Gastroesophageal sphincter (tissue), 3 donors: ENCODE data around the gene ANKRD9.

Experiments
- EP300 ChIP-seq: sonication (generic); formaldehyde crosslinking; IDR thresholded peaks from one replicate; pipeline ENCODE4 v1.6.1; 2017; ENCODE audit warnings: antibody characterized with exemption, mild to moderate bottlenecking
- POLR2AphosphoS5 ChIP-seq: sonication (generic); formaldehyde crosslinking; IDR thresholded peaks from one replicate; pipeline ENCODE4 v1.6.1; 2017; ENCODE audit warnings: antibody characterized with exemption
- TF ChIP-seq, protein P1 (sequence below), 4 experiments: fragments of 200-600 bp in 2 of 4; fragments of 450-650 bp in 2 of 4; sonication (generic) in 1 of 4; IDR thresholded peaks; one replicate each; pipeline ENCODE4 v1.5.1; 2017 to 2019; ENCODE audit warnings: antibody characterized with exemption in 4 of 4, mild to moderate bottlenecking in 2 of 4, moderate library complexity in 2 of 4

DNA sequence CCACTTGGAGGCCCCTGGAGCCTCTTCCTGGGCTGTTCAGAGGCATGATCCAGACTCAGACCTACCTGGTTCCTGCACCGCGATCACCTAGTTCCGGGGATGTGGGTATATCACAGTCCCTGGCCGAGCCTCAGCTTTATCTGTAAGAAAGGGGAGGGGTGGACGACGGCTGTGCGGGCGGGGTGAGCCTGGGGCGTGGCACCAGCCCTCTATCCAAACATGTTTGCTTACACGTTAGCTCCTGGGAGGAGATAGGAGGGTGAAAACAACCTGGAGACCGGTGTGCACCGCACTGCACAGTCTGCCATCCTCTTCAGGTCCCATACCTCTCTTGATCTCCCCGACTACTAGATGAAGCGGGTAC is 1.2 kb downstream of the ANKRD9 start:
- TF ChIP-seq, protein P1, sequence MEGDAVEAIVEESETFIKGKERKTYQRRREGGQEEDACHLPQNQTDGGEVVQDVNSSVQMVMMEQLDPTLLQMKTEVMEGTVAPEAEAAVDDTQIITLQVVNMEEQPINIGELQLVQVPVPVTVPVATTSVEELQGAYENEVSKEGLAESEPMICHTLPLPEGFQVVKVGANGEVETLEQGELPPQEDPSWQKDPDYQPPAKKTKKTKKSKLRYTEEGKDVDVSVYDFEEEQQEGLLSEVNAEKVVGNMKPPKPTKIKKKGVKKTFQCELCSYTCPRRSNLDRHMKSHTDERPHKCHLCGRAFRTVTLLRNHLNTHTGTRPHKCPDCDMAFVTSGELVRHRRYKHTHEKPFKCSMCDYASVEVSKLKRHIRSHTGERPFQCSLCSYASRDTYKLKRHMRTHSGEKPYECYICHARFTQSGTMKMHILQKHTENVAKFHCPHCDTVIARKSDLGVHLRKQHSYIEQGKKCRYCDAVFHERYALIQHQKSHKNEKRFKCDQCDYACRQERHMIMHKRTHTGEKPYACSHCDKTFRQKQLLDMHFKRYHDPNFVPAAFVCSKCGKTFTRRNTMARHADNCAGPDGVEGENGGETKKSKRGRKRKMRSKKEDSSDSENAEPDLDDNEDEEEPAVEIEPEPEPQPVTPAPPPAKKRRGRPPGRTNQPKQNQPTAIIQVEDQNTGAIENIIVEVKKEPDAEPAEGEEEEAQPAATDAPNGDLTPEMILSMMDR (IDR thresholded peaks at IDR 0.05), result no peak
- TF ChIP-seq EP300 (no peak), POLR2AphosphoS5 (no peak)
